Bronchial epithelial cell (primary cell): ENCODE results near the gene SMCO2. TPM values are rescaled to one million over a fixed set of nuclear protein-coding genes. Genes with fewer than 3 reads are reported as not detected.
"Not testable (repeated sequence)": the region's sequence is repeated elsewhere in the genome, so short reads cannot be mapped to it uniquely, and the experiment has no call there.

Experiments used
- DNase-seq: peaks from one replicate; pipeline ENCODE4 v3.0.0-alpha.2; 2010; ENCODE audit warnings: low read depth
- FAIRE-seq: peaks from 2 replicates; lab custom pipeline; 2011; peaks lifted over from hg19 to GRCh38; lab: Jason Lieb, UNC
- H3K27me3 ChIP-seq: 2 replicates; pipeline ENCODE4 v1.5.1; 2011; ENCODE audit warnings: low read length; ENCODE audit not compliant: control insufficient read depth, insufficient read depth
- H3K36me3 ChIP-seq: 2 replicates; pipeline ENCODE4 v1.5.1; 2011; ENCODE audit warnings: low read length; ENCODE audit not compliant: control insufficient read depth, insufficient read depth
- H3K4me3 ChIP-seq: 2 replicates; pipeline ENCODE4 v1.5.1; 2011; ENCODE audit warnings: mild to moderate bottlenecking, low read depth, low read length, control low read depth
- total RNA-seq: library from RNA; depleted of rRNA; stranded (reverse); fragments of >200 nt; gene quantifications from 2 replicates; pipeline ENCODE4 v1.2.1, GENCODE V29; 2014
- TF ChIP-seq, protein P1 (sequence below): IDR thresholded peaks from 2 replicates; pipeline ENCODE4 v1.5.1; 2011; ENCODE audit warnings: mild to moderate bottlenecking, moderate library complexity, low read length, control low read depth, inconsistent platforms; ENCODE audit not compliant: insufficient read depth, severe bottlenecking

SMCO2 gene
- total RNA-seq, 1 donor from 2014 or later, result 1.8 TPM

GRCh38 chr12:27537855-27538675 is 91.5 kb downstream of the SMCO2 start:
- TF ChIP-seq, protein P1, sequence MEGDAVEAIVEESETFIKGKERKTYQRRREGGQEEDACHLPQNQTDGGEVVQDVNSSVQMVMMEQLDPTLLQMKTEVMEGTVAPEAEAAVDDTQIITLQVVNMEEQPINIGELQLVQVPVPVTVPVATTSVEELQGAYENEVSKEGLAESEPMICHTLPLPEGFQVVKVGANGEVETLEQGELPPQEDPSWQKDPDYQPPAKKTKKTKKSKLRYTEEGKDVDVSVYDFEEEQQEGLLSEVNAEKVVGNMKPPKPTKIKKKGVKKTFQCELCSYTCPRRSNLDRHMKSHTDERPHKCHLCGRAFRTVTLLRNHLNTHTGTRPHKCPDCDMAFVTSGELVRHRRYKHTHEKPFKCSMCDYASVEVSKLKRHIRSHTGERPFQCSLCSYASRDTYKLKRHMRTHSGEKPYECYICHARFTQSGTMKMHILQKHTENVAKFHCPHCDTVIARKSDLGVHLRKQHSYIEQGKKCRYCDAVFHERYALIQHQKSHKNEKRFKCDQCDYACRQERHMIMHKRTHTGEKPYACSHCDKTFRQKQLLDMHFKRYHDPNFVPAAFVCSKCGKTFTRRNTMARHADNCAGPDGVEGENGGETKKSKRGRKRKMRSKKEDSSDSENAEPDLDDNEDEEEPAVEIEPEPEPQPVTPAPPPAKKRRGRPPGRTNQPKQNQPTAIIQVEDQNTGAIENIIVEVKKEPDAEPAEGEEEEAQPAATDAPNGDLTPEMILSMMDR, result no peak
- no peak overlapping the region for H3K4me3 ChIP-seq
- peaks cover 2% of the 10 kb centered on the region for H3K36me3 ChIP-seq
- FAIRE-seq (no peak), DNase-seq (no peak)
- H3K27me3 ChIP-seq, result no peaks in the 10 kb centered on the region

GRCh38 chr12:27539191-27539631 is 92.7 kb downstream of the SMCO2 start:
- H3K36me3 ChIP-seq, result peaks cover 2% of the 10 kb centered on the region
- H3K4me3 ChIP-seq, result no peak overlapping the region
- TF ChIP-seq, protein P1, result no peak
- H3K27me3 ChIP-seq, result no peaks in the 10 kb centered on the region
- FAIRE-seq, result no peak
- no peak for DNase-seq

DNA sequence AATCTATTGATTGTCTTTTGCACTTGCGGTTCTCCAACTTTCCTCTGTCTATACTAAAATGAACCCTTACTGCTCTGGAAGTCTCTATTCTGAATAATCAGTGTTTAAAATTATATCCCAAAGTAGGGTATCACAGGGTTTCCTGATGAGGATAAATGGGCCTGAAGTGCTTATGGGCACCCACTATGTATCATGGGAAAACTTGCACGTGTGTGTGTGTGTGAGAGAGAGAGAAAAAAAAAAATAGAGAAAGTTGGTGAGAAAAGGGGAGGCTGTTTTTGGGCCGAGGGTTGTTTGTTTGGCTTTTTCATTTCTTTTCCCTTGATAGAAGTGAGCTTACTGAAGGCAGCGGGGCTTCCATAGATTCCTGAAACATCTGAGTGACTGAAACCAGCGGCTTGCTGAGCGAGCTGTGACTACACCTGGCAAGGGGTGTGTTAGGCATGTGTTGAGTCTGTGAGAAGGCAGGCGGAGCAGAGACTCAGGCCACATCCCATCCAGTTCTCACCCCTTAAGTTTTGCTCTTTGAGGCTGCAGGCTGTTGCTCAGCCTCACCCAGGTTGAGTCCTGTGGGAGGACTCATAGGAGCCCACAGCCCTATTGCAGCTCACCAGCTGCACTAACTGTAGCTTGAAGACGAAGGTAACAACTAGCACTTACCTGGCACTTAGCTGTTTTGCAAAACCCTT is 94.6 kb downstream of the SMCO2 start:
- Histone ChIP-seq H3K27me3 (no peaks in the 10 kb centered on the region), H3K36me3 (peaks cover 2% of the 10 kb centered on the region), H3K4me3 (no peak overlapping the region)
- DNase-seq (peak; percentile 74), FAIRE-seq (no peak)
- TF ChIP-seq, protein P1, result no peak

- Histone ChIP-seq H3K27me3 (no peaks in the 10 kb centered on the region), H3K4me3 (no peak overlapping the region), H3K36me3 (no peaks in the 10 kb centered on the region)
- TF ChIP-seq, protein P1, result no peak
- DNase-seq, result peak; percentile 93
- no peak for FAIRE-seq
Measured at GRCh38 chr12:27542628-27543027, 96.1 kb downstream of the SMCO2 start.

DNA sequence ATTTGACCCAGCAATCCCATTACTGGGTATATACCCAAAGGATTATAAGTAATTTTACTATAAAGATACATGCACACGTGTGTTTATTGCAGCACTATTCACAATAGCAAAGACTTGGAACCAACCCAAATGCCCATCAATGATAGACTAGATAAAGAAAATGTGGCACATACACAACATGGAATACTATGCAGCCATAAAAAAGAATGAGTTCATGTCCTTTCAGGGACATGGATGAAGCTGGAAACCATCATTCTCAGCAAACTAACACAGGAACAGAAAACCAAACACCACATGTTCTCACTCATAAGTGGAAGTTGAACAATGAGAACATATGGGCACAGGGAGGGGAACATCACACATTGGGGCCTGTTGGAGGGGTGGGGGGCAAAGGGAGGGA is 98.3 kb downstream of the SMCO2 start:
- not testable (repeated sequence) for DNase-seq, H3K4me3 ChIP-seq, H3K36me3 ChIP-seq, H3K27me3 ChIP-seq, FAIRE-seq

- H3K4me3 ChIP-seq, result no peak overlapping the region
- no peaks in the 10 kb centered on the region for H3K36me3 ChIP-seq
- DNase-seq (no peak), FAIRE-seq (no peak)
- no peaks in the 10 kb centered on the region for H3K27me3 ChIP-seq
- TF ChIP-seq, protein P1, result no peak
Measured at GRCh38 chr12:27545665-27546064, 99.1 kb downstream of the SMCO2 start.
